ENCODE results near the gene DBT. TPM values are rescaled to one million over a fixed set of nuclear protein-coding genes. Genes with fewer than 3 reads are reported as not detected.
A peak's percentile ranks its signal among the peaks of the same experiment; 100 is the strongest.
"Not testable (repeated sequence)": the region's sequence is repeated elsewhere in the genome, so short reads cannot be mapped to it uniquely, and the experiment has no call there.

The DBT gene
- polyA plus RNA-seq, 10 donors: 7.7 to 15.7 (median 11.1) TPM

- DNase-seq: not testable (repeated sequence)
Measured at GRCh38 chr1:100200060-100200459, 49.6 kb downstream of the DBT start.

- DNase-seq: no peak
Measured at GRCh38 chr1:100198596-100198995, 51.0 kb downstream of the DBT start.

DNA sequence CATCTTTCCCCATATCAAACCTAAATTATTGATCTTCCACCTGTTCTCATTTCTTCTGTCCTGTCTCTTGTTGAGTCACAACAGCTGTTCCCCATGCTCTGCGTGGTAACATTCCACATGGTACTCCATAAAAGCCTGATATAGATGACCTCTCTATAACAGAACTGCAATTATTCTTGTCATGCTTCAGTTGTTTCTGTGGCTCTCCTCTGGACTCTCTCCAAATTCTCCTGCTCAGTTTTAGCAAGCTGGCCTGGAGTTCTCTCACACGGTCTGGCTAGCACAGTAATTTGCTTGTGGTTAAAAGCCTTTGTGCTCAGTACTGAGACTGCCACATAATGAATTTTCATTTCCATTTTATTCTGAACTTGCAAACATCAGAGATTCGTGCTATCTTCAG, 61.0 kb downstream of the DBT start:
- peak; percentile 50 to 70 (median 51) for DNase-seq

GRCh38 chr1:100187912-100188311, 61.7 kb downstream of the DBT start:
- peak in 1 of 3 donors; percentile 18 for DNase-seq

GRCh38 chr1:100184536-100184935, 65.1 kb downstream of the DBT start:
- DNase-seq: no peak

GRCh38 chr1:100183370-100183769, 66.3 kb downstream of the DBT start:
- no peak for DNase-seq

DNA sequence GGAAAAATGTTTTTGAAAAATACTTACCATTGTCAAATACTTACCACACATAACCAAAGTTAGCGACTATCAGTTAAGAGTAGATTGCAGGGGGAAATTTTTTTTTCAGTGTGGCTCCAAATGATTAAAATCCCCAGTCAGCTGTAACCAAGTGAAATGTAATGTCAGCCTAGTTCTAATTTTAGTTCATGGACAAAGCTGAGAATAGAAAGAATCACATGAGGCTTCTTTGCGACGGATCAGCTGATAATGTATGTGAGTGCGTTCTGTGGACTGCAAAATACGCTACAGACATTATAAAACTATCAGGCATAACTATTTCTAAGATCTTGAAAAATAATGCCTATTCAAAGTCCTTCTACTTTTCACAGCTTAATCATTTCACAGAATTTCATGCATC, 71.5 kb downstream of the DBT start, which contains the start of gene LRRC39:
Gene LRRC39 (minus strand): TSS at position 166 of the 400 bp plus-strand sequence. CDS start 9,740 bp downstream, outside the sequence.
- DNase-seq: peak in 2 of 3 donors; percentile 19 to 36

GRCh38 chr1:100177295-100178041, 72.2 kb downstream of the DBT start:
- DNase-seq: no peak

DNA sequence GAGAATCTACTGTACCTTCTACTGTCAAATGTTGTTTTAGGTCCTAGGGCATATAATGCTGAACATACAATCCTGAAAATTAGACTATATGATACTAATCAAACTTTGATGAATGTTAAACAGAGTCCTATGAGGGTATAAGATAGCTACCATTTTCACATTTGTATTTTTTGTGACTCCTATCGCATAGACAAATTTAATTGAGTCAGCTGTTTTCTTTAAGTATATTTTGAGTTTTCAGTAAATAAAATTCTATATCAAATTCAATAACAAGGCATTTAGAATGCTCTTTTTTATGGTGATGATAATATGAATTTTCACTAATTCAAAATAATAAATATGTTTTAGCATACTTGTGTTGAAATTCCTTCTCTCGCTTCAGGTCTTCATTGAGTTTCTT, 81.6 kb downstream of the DBT start:
- no peak for DNase-seq

GRCh38 chr1:100164702-100165101, 84.9 kb downstream of the DBT start:
- no peak for DNase-seq

GRCh38 chr1:100164216-100164615, 85.4 kb downstream of the DBT start:
- peak; percentile 26 to 59 (median 48) for DNase-seq

DNA sequence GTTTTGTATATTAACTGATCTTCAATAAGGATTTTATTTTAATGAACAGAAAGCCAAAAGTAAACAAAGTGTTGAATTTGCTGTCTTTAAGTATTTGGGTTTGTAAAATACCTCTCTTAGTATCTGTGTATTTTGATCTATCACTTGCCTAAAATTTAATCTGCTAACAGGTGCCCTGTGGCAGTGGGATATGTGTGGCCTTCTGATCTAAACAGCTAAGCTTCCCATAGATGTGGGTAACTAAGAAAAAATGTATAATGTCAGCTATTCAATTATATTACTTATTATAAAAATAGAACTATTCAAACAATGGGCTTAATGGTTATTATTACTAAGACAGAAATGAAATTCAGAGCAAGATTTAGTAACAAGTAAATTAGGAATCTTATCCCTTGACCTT, 86.8 kb downstream of the DBT start:
- no peak for DNase-seq

DNA sequence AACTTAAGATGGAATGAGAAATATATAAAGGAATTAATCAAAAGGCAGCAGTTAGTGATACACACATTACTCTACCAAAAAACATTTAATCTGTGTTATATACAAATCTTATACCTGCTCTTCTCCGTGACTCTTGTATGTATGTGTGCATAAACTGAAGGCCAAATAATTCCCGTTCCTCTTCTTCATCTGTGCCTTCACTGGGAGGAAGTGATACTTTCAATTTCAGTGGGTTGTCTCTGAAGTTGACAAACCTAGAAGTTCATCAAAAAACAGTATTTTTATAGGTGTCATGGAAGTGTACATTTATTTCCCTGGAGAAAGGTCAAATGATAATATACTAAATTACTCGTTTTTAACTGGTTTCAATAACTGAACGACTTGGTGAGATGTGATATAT, 97.4 kb downstream of the DBT start:
- no peak for DNase-seq

DNA sequence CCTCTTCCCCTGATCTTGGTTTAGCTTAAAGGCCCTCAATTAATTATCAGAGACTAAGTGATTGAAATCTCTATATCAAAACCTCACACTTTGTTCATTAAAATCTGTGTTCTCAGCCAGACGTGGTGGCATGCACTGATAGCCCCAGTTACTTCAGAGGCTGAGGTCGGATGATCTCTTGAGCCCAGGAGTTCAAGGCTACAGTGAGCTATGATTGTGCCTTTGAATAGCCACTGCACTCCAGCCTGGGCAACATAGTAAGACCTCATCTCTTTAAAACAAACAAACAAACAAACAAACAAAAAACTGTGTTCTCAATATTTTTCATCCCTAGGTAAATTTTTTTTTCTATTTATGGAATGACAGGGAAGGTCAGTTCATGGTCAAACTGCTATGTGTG, 98.0 kb downstream of the DBT start:
- no peak for DNase-seq

- no peak for DNase-seq
Measured at GRCh38 chr1:100147875-100148274, 101.8 kb downstream of the DBT start.

DNA sequence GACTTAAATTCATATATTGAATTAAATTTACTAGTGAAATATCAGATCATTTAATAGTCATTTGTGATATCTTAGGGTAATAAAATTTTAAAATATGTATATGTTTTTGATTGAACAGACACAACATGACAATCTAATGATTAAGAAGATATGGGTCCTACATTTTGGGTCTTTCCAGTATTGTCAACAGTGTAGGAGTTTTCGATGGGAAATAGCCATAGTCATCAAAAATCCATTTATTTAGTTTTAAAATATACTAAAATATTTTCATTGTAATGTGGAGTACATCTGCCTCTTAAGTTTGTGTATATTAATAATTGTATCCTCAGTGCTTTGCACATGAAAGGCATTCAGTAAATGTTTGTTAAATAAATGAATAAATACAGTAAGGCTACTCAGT, 102.7 kb downstream of the DBT start:
- DNase-seq: no peak

DNA sequence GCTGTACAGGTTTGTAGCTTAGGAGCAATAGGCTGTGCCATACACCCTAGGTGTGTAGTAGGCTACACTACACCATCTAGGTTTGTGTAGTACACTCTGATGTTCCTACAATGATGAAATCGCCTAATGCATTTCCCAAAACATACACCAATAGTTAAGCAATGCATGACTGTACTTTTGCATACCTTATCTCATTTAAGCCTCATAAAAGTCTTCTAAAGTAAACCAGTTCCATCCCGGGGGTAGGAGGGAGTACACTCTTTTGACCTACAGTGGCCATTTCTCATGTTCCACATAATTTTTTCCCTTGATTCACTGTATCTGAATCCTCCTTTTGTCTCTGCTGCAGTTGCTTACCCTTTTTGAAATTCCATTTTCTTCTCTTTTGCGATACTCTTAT, 104.5 kb downstream of the DBT start:
- no peak for DNase-seq

GRCh38 chr1:100142343-100142742, 107.3 kb downstream of the DBT start:
- DNase-seq: no peak

- no peak for DNase-seq
Measured at GRCh38 chr1:100141192-100141591, 108.4 kb downstream of the DBT start.

DNA sequence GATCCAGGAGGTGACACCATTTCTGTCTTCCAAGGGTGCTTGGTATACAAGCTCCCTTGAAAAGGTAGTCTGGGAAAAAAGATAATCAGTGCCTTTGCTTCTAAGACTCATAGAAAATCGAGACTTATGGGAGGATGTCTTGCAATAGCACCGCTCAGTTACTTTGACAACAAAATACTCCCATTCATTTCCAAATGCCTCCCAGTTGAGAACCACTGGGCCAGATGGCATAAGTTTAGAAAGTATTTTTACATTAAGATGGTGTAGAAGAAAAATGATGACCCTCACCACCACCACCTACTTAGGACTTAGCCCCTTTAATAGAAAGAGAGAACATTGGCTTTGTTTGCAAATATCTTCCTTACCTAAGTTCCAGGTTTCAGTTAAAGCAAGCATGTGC, 112.0 kb downstream of the DBT start:
- no peak for DNase-seq
